Mesenchymal stem cell (in vitro differentiated cells and primary cell): ENCODE measurements around the gene RS1.

Experiments
- DNase-seq: peaks from one replicate; pipeline ENCODE4 v3.0.0-alpha.2; 2013
- H2AFZ ChIP-seq: one replicate; pipeline ENCODE4 v1.6.1; 2013; ENCODE audit warnings: low read depth, mild to moderate bottlenecking, control low read depth, inconsistent platforms, low read length, moderate library complexity
- H2AK5ac ChIP-seq: 2 replicates; pipeline ENCODE4 v1.6.1; 2013; ENCODE audit warnings: low read length, moderate library complexity, mild to moderate bottlenecking, inconsistent platforms; ENCODE audit not compliant: severe bottlenecking
- H2BK120ac ChIP-seq: one replicate; pipeline ENCODE4 v1.6.1; 2013; ENCODE audit warnings: low read depth, mild to moderate bottlenecking, inconsistent platforms, low read length, moderate library complexity
- H2BK12ac ChIP-seq, 2 experiments: one replicate each; pipeline ENCODE4 v1.6.1; 2013; ENCODE audit warnings: inconsistent platforms in 2 of 2, low read length in 2 of 2, mild to moderate bottlenecking in 2 of 2, moderate library complexity in 2 of 2, control low read depth in 1 of 2
- H2BK15ac ChIP-seq: one replicate; pipeline ENCODE4 v1.6.1; 2013; ENCODE audit warnings: mild to moderate bottlenecking, low read depth, inconsistent platforms; ENCODE audit not compliant: poor library complexity, severe bottlenecking
- H2BK5ac ChIP-seq: 2 replicates; pipeline ENCODE4 v1.6.1; 2013; ENCODE audit warnings: low read depth, mild to moderate bottlenecking, low read length, control low read depth, inconsistent platforms; ENCODE audit not compliant: poor library complexity, severe bottlenecking
- H3K14ac ChIP-seq, 2 experiments: one replicate each; pipeline ENCODE4 v1.6.1; 2013; ENCODE audit warnings: inconsistent platforms in 2 of 2, low read length in 2 of 2, control low read depth in 1 of 2, mild to moderate bottlenecking in 1 of 2, moderate library complexity in 1 of 2
- H3K18ac ChIP-seq, 2 experiments: one replicate each; pipeline ENCODE4 v1.6.1; 2013; ENCODE audit warnings: inconsistent platforms in 2 of 2, low read length in 2 of 2, control low read depth in 1 of 2, low read depth in 1 of 2, mild to moderate bottlenecking in 1 of 2
- H3K23ac ChIP-seq, 2 experiments: one replicate each; pipeline ENCODE4 v1.6.1; 2013; ENCODE audit warnings: inconsistent platforms in 2 of 2, low read length in 2 of 2, mild to moderate bottlenecking in 2 of 2, moderate library complexity in 2 of 2, control low read depth in 1 of 2
- H3K27ac ChIP-seq: 2 replicates; pipeline ENCODE4 v1.5.1; 2013; ENCODE audit warnings: mild to moderate bottlenecking, moderate library complexity, low read length, control low read depth, inconsistent platforms; ENCODE audit not compliant: poor library complexity, severe bottlenecking
- H3K27me3 ChIP-seq, 2 experiments: 2 replicates each; pipeline versions ENCODE4 v1.6.1 to v1.7.0; 2013; ENCODE audit warnings: low read length in 2 of 2, mild to moderate bottlenecking in 2 of 2, moderate library complexity in 2 of 2, control low read depth in 1 of 2, inconsistent platforms in 1 of 2; ENCODE audit not compliant: control insufficient read depth in 1 of 2, insufficient read depth in 1 of 2
- H3K36me3 ChIP-seq, 2 experiments: 2 replicates each; pipeline versions ENCODE4 v1.6.1 to v1.7.0; 2013; ENCODE audit warnings: low read length in 2 of 2, control low read depth in 1 of 2, inconsistent platforms in 1 of 2, low read depth in 1 of 2, mild to moderate bottlenecking in 1 of 2; ENCODE audit not compliant: insufficient read depth in 2 of 2, control insufficient read depth in 1 of 2
- H3K4ac ChIP-seq, 2 experiments: one replicate each; pipeline ENCODE4 v1.6.1; 2013; ENCODE audit warnings: inconsistent platforms in 2 of 2, low read length in 2 of 2, mild to moderate bottlenecking in 2 of 2, moderate library complexity in 2 of 2, control low read depth in 1 of 2, low read depth in 1 of 2
- H3K4me1 ChIP-seq: 2 replicates; pipeline ENCODE4 v1.6.1; 2013; ENCODE audit warnings: low read depth, low read length, control low read depth; ENCODE audit not compliant: control insufficient read depth, insufficient read depth
- H3K4me2 ChIP-seq: 2 replicates; pipeline ENCODE4 v1.6.1; 2013; ENCODE audit warnings: low read length, mild to moderate bottlenecking, inconsistent platforms; ENCODE audit not compliant: poor library complexity, severe bottlenecking
- H3K4me3 ChIP-seq, 2 experiments: 2 replicates each; pipeline versions ENCODE4 v1.5.1 to v1.7.0; 2013; ENCODE audit warnings: low read length in 2 of 2, mild to moderate bottlenecking in 2 of 2, control low read depth in 1 of 2, low read depth in 1 of 2; ENCODE audit not compliant: insufficient read depth in 1 of 2
- H3K79me1 ChIP-seq: replicated peaks from 2 replicates; pipeline ENCODE4 v1.6.1; 2013; ENCODE audit warnings: mild to moderate bottlenecking, control low read depth, low read length, inconsistent platforms; ENCODE audit not compliant: poor library complexity, severe bottlenecking
- H3K9ac ChIP-seq: 2 replicates; pipeline ENCODE4 v1.7.0; 2013; ENCODE audit warnings: mild to moderate bottlenecking, low read length, moderate library complexity
- H3K9me3 ChIP-seq: 2 replicates; pipeline ENCODE4 v1.7.0; 2013; ENCODE audit warnings: mild to moderate bottlenecking, low read length; ENCODE audit not compliant: control insufficient read depth
- H4K8ac ChIP-seq: one replicate; pipeline ENCODE4 v1.6.1; 2013; ENCODE audit warnings: inconsistent platforms, mild to moderate bottlenecking, low read length, moderate library complexity
- H4K91ac ChIP-seq: one replicate; pipeline ENCODE4 v1.6.1; 2013; ENCODE audit warnings: mild to moderate bottlenecking, low read length, inconsistent platforms
- WGBS: methylation state at CpG from one replicate; pipeline ENCODE4 v1.1.7; 2013; ENCODE audit warnings: mixed read lengths; 5-methylcytosine and 5-hydroxymethylcytosine counted together

RS1 gene

GRCh38 chrX:18654875-18655836 lies 16.8 kb downstream of the RS1 start:
- peak; percentile 19 for DNase-seq
- H3K36me3 ChIP-seq = no peaks in the 10 kb centered on the region
- no peak overlapping the region for H3K23ac ChIP-seq
- H2BK120ac ChIP-seq = no peak overlapping the region
- H3K79me1 ChIP-seq = no peaks in the 10 kb centered on the region
- no peak overlapping the region for H3K4me3 ChIP-seq
- H3K14ac ChIP-seq = no peak overlapping the region
- H2AFZ ChIP-seq = no peak overlapping the region
- no peaks in the 10 kb centered on the region for H3K9me3 ChIP-seq
- no peak overlapping the region for H2AK5ac ChIP-seq
- H2BK15ac ChIP-seq = no peak overlapping the region
- no peaks in the 10 kb centered on the region for H3K27me3 ChIP-seq
- no peak overlapping the region for H2BK12ac ChIP-seq
- no peak overlapping the region for H4K91ac ChIP-seq
- no peak overlapping the region for H4K8ac ChIP-seq
- H3K27ac ChIP-seq = no peak overlapping the region
- peaks cover under 1% of the 10 kb centered on the region for H3K4me1 ChIP-seq
- no peak overlapping the region for H3K9ac ChIP-seq
- no peak overlapping the region for H3K4me2 ChIP-seq
- no peak overlapping the region for H2BK5ac ChIP-seq
- H3K4ac ChIP-seq = no peak overlapping the region
- 42% methylated on average over 3 of the region's 5 CpGs for WGBS
- peak overlapping the region in 1 of 2 experiments; percentile 21 for H3K18ac ChIP-seq

- H2BK5ac ChIP-seq = no peak overlapping the region
- H3K9me3 ChIP-seq = no peaks in the 10 kb centered on the region
- no peak overlapping the region for H3K4me3 ChIP-seq
- DNase-seq = no peak
- H3K4ac ChIP-seq = no peak overlapping the region
- H3K36me3 ChIP-seq = no peaks in the 10 kb centered on the region
- no peak overlapping the region for H4K8ac ChIP-seq
- H3K4me1 ChIP-seq = peaks cover 3% of the 10 kb centered on the region
- H3K79me1 ChIP-seq = no peaks in the 10 kb centered on the region
- H3K23ac ChIP-seq = no peak overlapping the region
- H3K27ac ChIP-seq = no peak overlapping the region
- H2BK120ac ChIP-seq = no peak overlapping the region
- H3K4me2 ChIP-seq = no peak overlapping the region
- H4K91ac ChIP-seq = no peak overlapping the region
- no peak overlapping the region for H2BK12ac ChIP-seq
- H2AFZ ChIP-seq = no peak overlapping the region
- H3K9ac ChIP-seq = no peak overlapping the region
- no peak overlapping the region for H2BK15ac ChIP-seq
- H3K18ac ChIP-seq = no peak overlapping the region
- no peaks in the 10 kb centered on the region for H3K27me3 ChIP-seq
- no peak overlapping the region for H2AK5ac ChIP-seq
- H3K14ac ChIP-seq = no peak overlapping the region
These were observed 19.3 kb downstream of the RS1 start for GRCh38 chrX:18652636-18653035.

GRCh38 chrX:18650662-18651061 lies 21.2 kb downstream of the RS1 start:
- Histone ChIP-seq H4K8ac (no peak overlapping the region), H2BK12ac (no peak overlapping the region), H3K27me3 (no peaks in the 10 kb centered on the region), H2BK120ac (no peak overlapping the region), H3K9me3 (no peaks in the 10 kb centered on the region), H3K23ac (no peak overlapping the region), H3K4ac (no peak overlapping the region), H3K14ac (no peak overlapping the region), H3K4me1 (peaks cover 3% of the 10 kb centered on the region), H4K91ac (no peak overlapping the region), H3K9ac (no peak overlapping the region), H3K79me1 (no peaks in the 10 kb centered on the region), H3K18ac (no peak overlapping the region), H2BK15ac (no peak overlapping the region), H2BK5ac (no peak overlapping the region), H3K36me3 (no peaks in the 10 kb centered on the region), H3K4me2 (no peak overlapping the region), H3K27ac (no peak overlapping the region), H2AFZ (no peak overlapping the region), H2AK5ac (no peak overlapping the region), H3K4me3 (no peak overlapping the region)
- DNase-seq = no peak
- 97% methylated on average over 5 of the region's 6 CpGs for WGBS

GRCh38 chrX:18649498-18649951 lies 22.4 kb downstream of the RS1 start:
- Histone ChIP-seq H2BK15ac (no peak overlapping the region), H4K8ac (no peak overlapping the region), H3K36me3 (no peaks in the 10 kb centered on the region), H2BK5ac (no peak overlapping the region), H4K91ac (no peak overlapping the region), H3K9me3 (no peaks in the 10 kb centered on the region), H3K4me1 (peaks cover 3% of the 10 kb centered on the region), H2BK120ac (no peak overlapping the region), H3K18ac (no peak overlapping the region), H3K27ac (no peak overlapping the region), H3K4me2 (no peak overlapping the region), H3K9ac (no peak overlapping the region), H2AK5ac (no peak overlapping the region), H3K23ac (no peak overlapping the region), H2BK12ac (no peak overlapping the region), H3K4me3 (no peak overlapping the region), H3K4ac (no peak overlapping the region), H3K79me1 (no peaks in the 10 kb centered on the region), H3K14ac (no peak overlapping the region), H2AFZ (no peak overlapping the region), H3K27me3 (no peaks in the 10 kb centered on the region)
- 33% methylated on average over 6 of the region's 9 CpGs for WGBS
- no peak for DNase-seq
